H1 (cell line): ENCODE results near the gene PDE4C. TPM values are rescaled to one million over a fixed set of nuclear protein-coding genes. Genes with fewer than 3 reads are reported as not detected.

ENCODE experiments used
- CTCF ChIA-PET: fragments of 300-600 bp; sonication (Branson Sonifier 250); formaldehyde crosslinking; loops from one replicate; lab custom pipeline; 2021; ENCODE audit not compliant: partially characterized antibody; lab: Charles Lee
- POLR2A ChIA-PET: fragments of 300-600 bp; sonication (Branson Sonifier 250); formaldehyde crosslinking; loops from one replicate; lab custom pipeline; 2021; ENCODE audit warnings: inconsistent platforms; ENCODE audit not compliant: partially characterized antibody; lab: Charles Lee
- DNase-seq, 2 experiments: peaks; one replicate each; pipeline versions ENCODE4 v3.0.0 to v3.0.0-alpha.2; 2010 to 2022; ENCODE audit warnings: low spot score in 2 of 2, low read depth in 1 of 2, mixed read lengths in 1 of 2
- FAIRE-seq: peaks from 2 replicates; lab custom pipeline; 2011; peaks lifted over from hg19 to GRCh38; lab: Jason Lieb, UNC
- H2AFZ ChIP-seq: 2 replicates; pipeline ENCODE4 v1.8.1; 2012; ENCODE audit warnings: low read length, inconsistent platforms
- H2AK5ac ChIP-seq: 2 replicates; pipeline ENCODE4 v1.6.1; 2013; ENCODE audit warnings: low read depth, low read length
- H2BK120ac ChIP-seq: replicated peaks from 2 replicates; pipeline ENCODE3; 2013; ENCODE audit warnings: low read depth, low read length, inconsistent platforms
- H2BK12ac ChIP-seq: 2 replicates; pipeline ENCODE4 v1.6.1; 2013; ENCODE audit warnings: low read depth, low read length
- H2BK15ac ChIP-seq: 2 replicates; pipeline ENCODE4 v1.6.1; 2013; ENCODE audit warnings: low read length
- H2BK20ac ChIP-seq: 2 replicates; pipeline ENCODE4 v1.6.1; 2013; ENCODE audit warnings: low read length
- H2BK5ac ChIP-seq: 2 replicates; pipeline ENCODE4 v1.6.1; 2013; ENCODE audit warnings: low read depth, low read length
- H3K14ac ChIP-seq: 2 replicates; pipeline ENCODE4 v1.6.1; 2013; ENCODE audit warnings: inconsistent platforms; ENCODE audit not compliant: insufficient read length
- H3K18ac ChIP-seq: 2 replicates; pipeline ENCODE4 v1.6.1; 2013; ENCODE audit warnings: low read length; ENCODE audit errors: extremely low read depth
- H3K23ac ChIP-seq: 2 replicates; pipeline ENCODE4 v1.6.1; 2013; ENCODE audit warnings: inconsistent platforms; ENCODE audit not compliant: insufficient read length
- H3K23me2 ChIP-seq: 2 replicates; pipeline ENCODE4 v1.6.1; 2013; ENCODE audit warnings: low read depth, low read length
- H3K27ac ChIP-seq: 2 replicates; pipeline ENCODE4 v1.6.1; 2011; ENCODE audit warnings: low read depth, low read length, inconsistent platforms
- H3K27me3 ChIP-seq, 4 experiments: replicated peaks in 1 of 4; 1 replicate in 1 of 4; 2 replicates in 3 of 4; pipeline versions ENCODE4 v1.6.1 to v1.8.1; 2011 to 2013; ENCODE audit warnings: low read length in 3 of 4, mild to moderate bottlenecking in 3 of 4, inconsistent platforms in 2 of 4, mixed read lengths in 2 of 4, moderate library complexity in 1 of 4; ENCODE audit not compliant: control insufficient read depth in 3 of 4, insufficient read depth in 3 of 4; ENCODE audit errors: extremely low read depth in 1 of 4
- H3K36me3 ChIP-seq, 4 experiments: 2 replicates each; pipeline versions ENCODE4 v1.6.1 to v1.8.1; 2011 to 2013; ENCODE audit warnings: mild to moderate bottlenecking in 4 of 4, low read length in 3 of 4, moderate library complexity in 2 of 4, control low read depth in 1 of 4, inconsistent platforms in 1 of 4; ENCODE audit not compliant: insufficient read depth in 4 of 4, control insufficient read depth in 2 of 4
- H3K4ac ChIP-seq: replicated peaks from 2 replicates; pipeline ENCODE3; 2013; ENCODE audit warnings: low read length, low read depth, mixed read lengths, inconsistent platforms; ENCODE audit not compliant: insufficient read length
- H3K4me1 ChIP-seq, 4 experiments: replicated peaks in 1 of 4; 1 replicate in 1 of 4; 2 replicates in 3 of 4; pipeline versions ENCODE4 v1.6.1 to v1.8.1; 2011 to 2013; ENCODE audit warnings: low read length in 3 of 4, inconsistent platforms in 2 of 4, mixed read lengths in 1 of 4; ENCODE audit not compliant: insufficient read depth in 4 of 4, control insufficient read depth in 3 of 4
- H3K4me2 ChIP-seq, 2 experiments: 2 replicates each; pipeline versions ENCODE4 v1.6.1 to v1.8.1; 2011 to 2013; ENCODE audit warnings: low read depth in 2 of 2, low read length in 2 of 2, control low read depth in 1 of 2, inconsistent platforms in 1 of 2, mild to moderate bottlenecking in 1 of 2; ENCODE audit not compliant: insufficient read depth in 1 of 2
- H3K4me3 ChIP-seq, 4 experiments: fragments of 200-600, 300-600 bp in 1 of 4; sonication (generic), shearing (Covaris generic), sonication (Bioruptor Twin) in 1 of 4; 2 replicates each; pipeline versions ENCODE4 v1.5.1 to v1.8.1; 2011 to 2016; ENCODE audit warnings: low read length in 4 of 4, low read depth in 3 of 4, control low read depth in 2 of 4, inconsistent platforms in 2 of 4, mild to moderate bottlenecking in 2 of 4, mixed read lengths in 1 of 4, moderate library complexity in 1 of 4; ENCODE audit not compliant: insufficient read depth in 2 of 4; ENCODE audit errors: extremely low read depth in 1 of 4
- H3K56ac ChIP-seq: replicated peaks from 2 replicates; pipeline ENCODE3; 2013; ENCODE audit warnings: low read depth, mild to moderate bottlenecking, mixed read lengths, low read length, inconsistent platforms; ENCODE audit not compliant: insufficient read length
- H3K79me1 ChIP-seq: 2 replicates; pipeline ENCODE4 v1.6.1; 2013; ENCODE audit warnings: low read depth, low read length, control low read depth
- H3K79me2 ChIP-seq, 2 experiments: 2 replicates each; pipeline versions ENCODE4 v1.6.1 to v1.8.1; 2012 to 2013; ENCODE audit warnings: low read length in 2 of 2, mild to moderate bottlenecking in 2 of 2, inconsistent platforms in 1 of 2; ENCODE audit not compliant: insufficient read depth in 2 of 2, control insufficient read depth in 1 of 2
- H3K9ac ChIP-seq, 4 experiments: replicated peaks in 1 of 4; 1 replicate in 1 of 4; 2 replicates in 3 of 4; pipeline versions ENCODE4 v1.6.1 to v1.8.1; 2011 to 2013; ENCODE audit warnings: low read depth in 3 of 4, low read length in 3 of 4, control low read depth in 2 of 4, mild to moderate bottlenecking in 2 of 4, moderate library complexity in 2 of 4, inconsistent platforms in 1 of 4; ENCODE audit errors: extremely low read depth in 1 of 4
- H3K9me3 ChIP-seq, 2 experiments: 2 replicates each; pipeline versions ENCODE4 v1.6.1 to v1.8.1; 2012 to 2013; ENCODE audit warnings: mild to moderate bottlenecking in 2 of 2, moderate library complexity in 2 of 2, control low read depth in 1 of 2, inconsistent platforms in 1 of 2, low read depth in 1 of 2, low read length in 1 of 2, mixed read lengths in 1 of 2; ENCODE audit not compliant: insufficient read depth in 2 of 2
- H4K20me1 ChIP-seq, 2 experiments: replicated peaks in 1 of 2; 2 replicates each; pipeline versions ENCODE3 to v1.8.1; 2011 to 2013; ENCODE audit warnings: inconsistent platforms in 2 of 2, low read length in 2 of 2, mild to moderate bottlenecking in 1 of 2; ENCODE audit not compliant: insufficient read depth in 2 of 2, control insufficient read depth in 1 of 2
- H4K5ac ChIP-seq: 2 replicates; pipeline ENCODE4 v1.6.1; 2013; ENCODE audit warnings: low read length, low read depth, mixed read lengths, inconsistent platforms; ENCODE audit not compliant: insufficient read length
- H4K8ac ChIP-seq: 2 replicates; pipeline ENCODE4 v1.8.0; 2013; ENCODE audit warnings: mild to moderate bottlenecking, moderate library complexity, low read length, inconsistent platforms; ENCODE audit not compliant: insufficient read depth; ENCODE audit errors: extremely low read depth
- H4K91ac ChIP-seq: replicated peaks from 2 replicates; pipeline ENCODE3; 2013; ENCODE audit warnings: low read length, mixed read lengths, inconsistent platforms; ENCODE audit not compliant: insufficient read length
- CHD1 ChIP-seq: IDR thresholded peaks from 2 replicates; pipeline ENCODE4 v1.6.1; 2012; ENCODE audit warnings: low read depth, low read length, improper control_type of control experiment
- GTF2F1 ChIP-seq: IDR thresholded peaks from 2 replicates; pipeline ENCODE4 v1.6.1; 2012; ENCODE audit warnings: low read depth, low read length, improper control_type of control experiment, borderline replicate concordance
- JUN ChIP-seq: IDR thresholded peaks from 2 replicates; pipeline ENCODE4 v1.6.1; 2011; ENCODE audit warnings: low read depth, mild to moderate bottlenecking, improper control_type of control experiment, low read length
- KDM5A ChIP-seq: fragments of 200-600 bp; IDR thresholded peaks from 2 replicates; pipeline ENCODE4 v1.7.1; 2012; ENCODE audit warnings: mild to moderate bottlenecking, low read length, inconsistent platforms, mixed read lengths
- MAFK ChIP-seq: IDR thresholded peaks from 2 replicates; pipeline ENCODE4 v1.6.1; 2012; ENCODE audit warnings: low read depth, mild to moderate bottlenecking, improper control_type of control experiment, low read length
- MAX ChIP-seq: IDR thresholded peaks from 2 replicates; pipeline ENCODE4 v1.6.1; 2012; ENCODE audit warnings: inconsistent platforms
- POU5F1 ChIP-seq: IDR thresholded peaks from 2 replicates; pipeline ENCODE4 v1.6.1; 2011; ENCODE audit warnings: low read depth, mild to moderate bottlenecking, low read length, moderate library complexity
- RAD21 ChIP-seq, 2 experiments: IDR thresholded peaks in 1 of 2; conservative IDR thresholded peaks in 1 of 2; 2 replicates each; pipeline ENCODE4 v1.6.1; 2011; ENCODE audit warnings: low read depth in 2 of 2, low read length in 2 of 2, improper control_type of control experiment in 1 of 2, inconsistent platforms in 1 of 2, mild to moderate bottlenecking in 1 of 2, moderate library complexity in 1 of 2
- SAP30 ChIP-seq: fragments of 300-600 bp; sonication (generic); IDR thresholded peaks from 2 replicates; pipeline ENCODE4 v1.7.1; 2012; ENCODE audit warnings: low read length, moderate library complexity, mild to moderate bottlenecking, inconsistent platforms; ENCODE audit not compliant: insufficient read depth, insufficient replicate concordance
- SUZ12 ChIP-seq: fragments of 200-600 bp; sonication (generic); IDR thresholded peaks from 2 replicates; pipeline ENCODE4 v1.6.1; 2012; ENCODE audit warnings: mild to moderate bottlenecking, inconsistent platforms, low read length, moderate library complexity, mixed read lengths
- WGBS, 2 experiments: shearing (Covaris generic) in 1 of 2; methylation state at CpG; one replicate each; pipeline versions ENCODE4 v1.1.6 to v1.1.7; 2013 to 2015; ENCODE audit warnings: low lambda C conversion rate in 2 of 2, mixed read lengths in 2 of 2, inconsistent platforms in 1 of 2, low coverage in 1 of 2, missing lambda C conversion rate in 1 of 2; ENCODE audit not compliant: insufficient replicate concordance in 2 of 2, insufficient coverage in 1 of 2, insufficient read length in 1 of 2; ENCODE audit errors: extremely low coverage in 1 of 2, missing lambda C conversion rate in 1 of 2; 5-methylcytosine and 5-hydroxymethylcytosine counted together
- polyA plus RNA-seq, 7 experiments: library from polyadenylated mRNA; depleted of rRNA in 3 of 7; stranded (reverse) in 5 of 7; unstranded in 2 of 7; fragments of >200 nt in 5 of 7; fragments of 200-250 nt in 2 of 7; gene quantifications; 1 replicate in 5 of 7; 2 replicates in 1 of 7; 4 replicates in 1 of 7; pipeline versions ENCODE4 v1.2.1 to v1.2.3, GENCODE V29; 2011 to 2013; ENCODE audit warnings: missing spikeins in 2 of 7, mixed read lengths in 2 of 7
- total RNA-seq: library from RNA; stranded (reverse); fragmentation: NEBNext Ultra II Directional; extraction: Animal tissue kit (Norgen Biotek cat#: 25700); gene quantifications from 2 replicates; pipeline ENCODE4 v1.2.1, GENCODE V29; 2021

PDE4C gene
- total and polyA plus RNA-seq, 2 of the 8 experiments (the other 6 are each of a cell fraction or from before 2014, with no cell fraction given) = 2.7 to 3.1 TPM

DNA sequence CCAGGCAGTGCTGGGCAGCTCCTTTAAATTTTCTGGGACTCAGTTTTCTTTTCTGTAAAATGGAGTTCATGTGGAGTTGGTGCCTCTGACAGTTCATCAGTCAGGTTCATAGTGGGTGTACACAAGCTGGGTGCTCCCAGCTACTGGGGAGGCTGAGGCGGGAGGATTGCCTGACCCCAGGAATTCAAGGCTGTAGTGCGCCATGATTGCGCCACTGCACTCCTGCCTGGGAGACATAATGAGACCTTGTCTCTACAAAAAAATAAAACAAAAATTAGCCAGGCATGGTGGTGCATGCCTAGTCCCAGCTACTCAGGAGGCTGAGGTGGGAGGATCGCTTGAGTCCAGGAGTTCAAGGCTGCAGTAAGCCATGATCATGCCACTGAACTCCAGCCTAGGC is 26.9 kb upstream of the PDE4C start:
- no peaks in the 10 kb centered on the region for H3K23me2 ChIP-seq
- H2AFZ ChIP-seq = no peak overlapping the region
- H3K27me3 ChIP-seq = peaks cover 0 to 3% (median 0%) of the 10 kb centered on the region in 4 experiments; a peak in 3 of 7 replicates
- no peaks in the 10 kb centered on the region for H3K36me3 ChIP-seq
- H3K23ac ChIP-seq = no peak overlapping the region
- ChIA-PET CTCF (interaction anchor here (0.6 to 18.7 kb wide), 28 partner anchors 8 to 315 kb away, joined by 3 to 305 read pairs (median 12); partner anchors contain the start of genes IQCN, JUND, PDE4C and RAB3A), POLR2A (interaction anchor here (0.5 to 7.4 kb wide), 10 partner anchors 17 to 69 kb away, joined by 3 to 65 read pairs (median 4); partner anchors contain the start of genes JUND, MPV17L2 and RAB3A)
- no peak overlapping the region for H2AK5ac ChIP-seq
- no peak overlapping the region for H4K5ac ChIP-seq
- no peak overlapping the region for H3K56ac ChIP-seq
- DNase-seq = no peak
- no peaks in the 10 kb centered on the region for H4K20me1 ChIP-seq
- no peak overlapping the region for H3K4me3 ChIP-seq
- H3K9ac ChIP-seq = no peak overlapping the region
- peaks cover 5 to 16% (median 12%) of the 10 kb centered on the region in 4 experiments for H3K4me1 ChIP-seq
- no peak overlapping the region for H3K18ac ChIP-seq
- no peaks in the 10 kb centered on the region for H3K79me2 ChIP-seq
- no peak overlapping the region for H2BK120ac ChIP-seq
- no peak overlapping the region for H2BK15ac ChIP-seq
- H3K27ac ChIP-seq = no peak overlapping the region
- no peak for FAIRE-seq
- TF ChIP-seq POU5F1 = no peak
- no peak for TF ChIP-seq JUN
- TF ChIP-seq SUZ12 = no peak
- TF ChIP-seq RAD21 (IDR thresholded peaks at IDR 0.05 in 1 of 2, conservative IDR thresholded peaks at IDR 0.05 in 1 of 2; ENCODE audit: low read depth in 2 of 2, low read length in 2 of 2) = no peak
- no peak for TF ChIP-seq MAFK
- no peak for TF ChIP-seq GTF2F1
- TF ChIP-seq MAX = no peak
- no peak for TF ChIP-seq CHD1
- no peak for TF ChIP-seq KDM5A
- TF ChIP-seq SAP30 = no peak
- H3K9me3 ChIP-seq = no peaks in the 10 kb centered on the region
- no peak overlapping the region for H4K8ac ChIP-seq
- H2BK12ac ChIP-seq = peak overlapping the region; percentile 39; the same call in 1 of the 2 replicates
- H3K4ac ChIP-seq = no peak overlapping the region
- 88% methylated on average over 4 of the region's 4 CpGs; no CpG with 5 or more reads in 1 of the 2 experiments for WGBS, 2 experiments
- H2BK20ac ChIP-seq = no peak overlapping the region
- no peak overlapping the region for H2BK5ac ChIP-seq
- H3K79me1 ChIP-seq = no peaks in the 10 kb centered on the region
- H3K4me2 ChIP-seq = no peak overlapping the region
- no peak overlapping the region for H4K91ac ChIP-seq
- H3K14ac ChIP-seq = no peak overlapping the region
